Mucosa of rectum (tissue), 2 donors: Measurements from ENCODE around the gene ZMYM2.
"Not testable (repeated sequence)": the region's sequence is repeated elsewhere in the genome, so short reads cannot be mapped to it uniquely, and the experiment has no call there.

Experiments
- H3K27ac ChIP-seq, 2 donors: one replicate each; pipeline ENCODE4 v1.7.0; 2013; ENCODE audit warnings: inconsistent platforms in 2 of 2, low read depth in 2 of 2, low read length in 2 of 2
- H3K27me3 ChIP-seq, 2 donors: one replicate each; pipeline ENCODE4 v1.7.0; 2013; ENCODE audit warnings: low read length in 2 of 2; ENCODE audit not compliant: control insufficient read depth in 2 of 2, insufficient read depth in 2 of 2
- H3K36me3 ChIP-seq, 2 donors: one replicate each; pipeline ENCODE4 v1.7.0; 2013; ENCODE audit warnings: low read length in 2 of 2; ENCODE audit not compliant: control insufficient read depth in 2 of 2, insufficient read depth in 2 of 2
- H3K4me1 ChIP-seq, 2 donors: one replicate each; pipeline ENCODE4 v1.7.0; 2013; ENCODE audit warnings: low read length in 2 of 2, mild to moderate bottlenecking in 1 of 2; ENCODE audit not compliant: control insufficient read depth in 2 of 2, insufficient read depth in 2 of 2
- H3K4me3 ChIP-seq, 2 donors: one replicate each; pipeline ENCODE4 v1.7.0; 2013; ENCODE audit warnings: low read length in 2 of 2
- H3K9ac ChIP-seq, 2 donors: one replicate each; pipeline ENCODE4 v1.7.0; 2013; ENCODE audit warnings: low read length in 2 of 2, low read depth in 1 of 2, mild to moderate bottlenecking in 1 of 2
- H3K9me3 ChIP-seq, 2 donors: one replicate each; pipeline ENCODE4 v1.7.0; 2013; ENCODE audit warnings: low read length in 2 of 2; ENCODE audit not compliant: control insufficient read depth in 2 of 2
- donor health status: healthy.
- donor health status: Normal muscosa, but diverticular disease.

ZMYM2 gene

DNA sequence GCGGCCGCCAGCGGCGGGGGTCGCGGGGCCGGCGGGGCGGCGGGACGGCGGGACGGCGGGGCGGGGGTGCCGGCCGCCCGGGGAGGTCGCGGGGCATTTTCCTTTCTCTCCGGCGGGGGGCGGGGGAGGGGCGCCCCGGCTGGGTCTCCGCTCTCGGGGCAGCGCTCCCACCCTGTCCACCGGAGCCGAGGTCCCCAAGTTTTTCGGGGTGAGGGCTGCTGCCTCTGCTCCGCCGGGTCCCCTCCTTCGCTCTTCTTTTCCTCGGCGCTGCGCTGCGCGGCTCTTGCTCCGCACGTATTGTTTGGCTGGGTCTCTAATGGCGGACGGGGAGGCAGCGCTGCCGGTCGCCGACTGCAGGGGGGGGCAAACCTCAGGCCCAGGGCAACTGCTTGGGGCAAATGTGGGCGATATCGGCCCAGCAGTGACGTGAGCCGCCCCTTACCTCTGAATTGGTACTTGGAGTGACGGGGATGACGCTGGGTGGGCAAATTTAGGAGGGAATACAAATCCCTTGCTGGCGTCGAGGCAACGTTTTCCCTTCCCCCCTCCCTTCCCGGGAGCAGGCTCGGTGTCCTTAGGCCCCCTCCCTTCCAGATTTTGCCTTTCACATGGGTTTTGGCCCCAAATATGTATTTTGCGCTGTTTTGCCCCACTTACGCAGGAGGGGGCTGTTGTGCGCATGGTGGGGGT lies 759 bp downstream of the ZMYM2 start:
- Histone ChIP-seq H3K9me3 (no peaks in the 10 kb centered on the region), H3K27ac (peak overlapping the region; percentile 93 to 96), H3K4me3 (peak overlapping the region; percentile 82 to 85), H3K9ac (peak overlapping the region; percentile 90), H3K36me3 (peaks cover 0 to 2% of the 10 kb centered on the region in 2 donors), H3K27me3 (no peaks in the 10 kb centered on the region), H3K4me1 (peaks cover 8 to 14% of the 10 kb centered on the region in 2 donors)

DNA sequence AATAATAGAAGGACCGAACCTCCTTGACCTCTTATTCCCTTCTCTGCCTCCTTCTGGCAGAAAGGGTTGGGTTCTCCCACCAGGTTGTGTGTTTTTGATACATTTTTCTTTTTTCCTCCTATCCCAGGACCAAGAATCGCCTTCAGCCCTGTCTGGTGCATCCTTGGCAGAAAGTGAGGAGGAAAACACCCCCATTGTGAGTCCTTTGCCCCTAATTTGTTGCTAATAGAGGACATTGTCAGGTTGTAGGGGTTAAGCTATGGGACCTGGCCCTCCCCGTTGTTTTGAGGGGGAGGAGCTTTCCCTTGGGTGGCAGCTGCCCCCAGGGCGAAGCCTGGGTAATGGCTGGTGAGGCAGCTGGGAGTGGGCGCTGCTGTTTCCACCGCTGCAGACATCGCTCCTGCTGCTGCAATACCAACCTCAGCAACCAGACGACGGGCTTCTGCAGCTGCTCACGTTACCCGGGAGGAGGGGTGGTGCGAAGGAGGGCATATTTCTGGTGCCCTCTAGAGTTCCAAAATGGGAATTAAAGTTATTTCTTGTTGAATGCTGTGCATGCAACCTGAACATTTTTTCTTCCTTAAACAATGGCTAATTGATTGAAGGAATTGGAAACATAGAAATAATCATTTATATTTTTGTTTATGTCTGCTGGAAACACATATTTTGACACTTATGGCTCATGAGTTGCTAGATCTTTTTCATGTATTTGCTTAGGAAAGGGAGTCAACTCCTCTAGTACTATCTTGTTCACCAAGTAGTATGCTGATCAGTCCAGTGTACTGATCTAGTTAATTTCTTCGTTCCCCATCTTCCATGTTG lies 1.5 kb downstream of the ZMYM2 start:
- peak overlapping the region; percentile 93 to 96 for H3K27ac ChIP-seq
- peaks cover 8 to 14% of the 10 kb centered on the region in 2 donors for H3K4me1 ChIP-seq

DNA sequence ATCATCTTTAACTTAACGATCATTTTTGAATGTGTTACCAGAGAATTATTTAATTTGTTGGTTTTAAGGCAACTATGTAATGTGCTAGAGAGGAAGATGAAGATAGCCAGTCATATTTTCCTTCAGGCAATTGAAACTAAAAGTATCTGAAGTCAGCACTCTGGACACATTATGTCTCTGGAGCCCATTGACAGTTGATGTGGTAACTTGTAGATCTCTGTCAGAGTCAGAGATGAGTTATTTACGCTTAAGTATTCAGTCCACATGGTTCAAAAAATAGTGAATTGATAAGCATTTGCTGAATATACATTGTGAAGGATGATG lies 2.1 kb downstream of the ZMYM2 start:
- H3K36me3 ChIP-seq: peaks cover 0 to 2% of the 10 kb centered on the region in 2 donors
- no peaks in the 10 kb centered on the region for H3K9me3 ChIP-seq
- H3K27ac ChIP-seq: no peak overlapping the region
- peak overlapping the region in 1 of 2 donors; percentile 48 for H3K9ac ChIP-seq
- peaks cover 8 to 14% of the 10 kb centered on the region in 2 donors for H3K4me1 ChIP-seq
- H3K27me3 ChIP-seq: no peaks in the 10 kb centered on the region
- peak overlapping the region in 1 of 2 donors; percentile 82 for H3K4me3 ChIP-seq

More for the DNA sequence above, 1.5 kb downstream of the ZMYM2 start:
- Histone ChIP-seq H3K27me3 (no peaks in the 10 kb centered on the region), H3K4me3 (peak overlapping the region; percentile 82 to 85), H3K9ac (peak overlapping the region; percentile 90), H3K9me3 (no peaks in the 10 kb centered on the region), H3K36me3 (peaks cover 0 to 2% of the 10 kb centered on the region in 2 donors)

DNA sequence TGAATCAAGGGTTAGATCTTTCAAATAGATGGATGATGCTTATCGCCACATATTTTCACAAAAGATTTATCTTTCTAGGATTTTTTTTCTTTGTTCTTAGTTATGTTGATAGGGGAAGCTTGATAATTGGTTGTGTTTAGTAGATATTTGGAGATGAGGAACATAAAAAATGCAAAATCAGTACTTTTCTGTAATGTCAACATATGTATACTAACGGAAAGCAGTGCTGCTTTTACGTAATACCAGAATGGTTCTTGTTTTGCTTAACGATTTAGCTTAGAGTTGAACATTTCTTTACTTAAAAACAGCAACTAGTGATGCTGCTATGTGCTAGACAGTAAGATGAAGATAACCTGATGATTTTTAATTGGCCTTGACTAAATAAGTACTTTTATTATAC lies 3.0 kb downstream of the ZMYM2 start:
- H3K27ac ChIP-seq: no peak overlapping the region

DNA sequence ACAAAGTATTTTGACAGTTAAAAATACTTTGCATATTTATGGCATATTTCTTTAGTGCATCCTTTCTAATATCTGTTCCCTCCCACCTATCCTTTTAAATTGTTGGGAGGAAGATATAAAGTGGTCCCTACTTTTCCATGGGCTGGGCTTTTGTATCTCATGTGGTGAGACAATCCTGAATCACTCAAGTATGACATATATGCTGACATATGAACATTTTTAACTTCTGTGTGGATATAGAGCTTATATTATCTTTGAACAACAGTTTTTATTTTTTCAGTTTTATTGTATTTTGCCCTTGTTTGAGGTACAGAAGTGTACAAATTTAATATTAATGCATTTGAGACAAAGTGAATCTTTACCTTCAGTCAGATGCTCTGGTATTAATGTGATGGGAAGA lies 3.4 kb downstream of the ZMYM2 start:
- Histone ChIP-seq H3K9ac (no peak overlapping the region), H3K36me3 (peaks cover 0 to 5% of the 10 kb centered on the region in 2 donors), H3K9me3 (no peaks in the 10 kb centered on the region), H3K27me3 (no peaks in the 10 kb centered on the region), H3K4me3 (no peak overlapping the region), H3K27ac (no peak overlapping the region), H3K4me1 (peaks cover 8 to 14% of the 10 kb centered on the region in 2 donors)

More for the DNA sequence above, 3.0 kb downstream of the ZMYM2 start:
- no peak overlapping the region for H3K4me3 ChIP-seq
- H3K9me3 ChIP-seq: no peaks in the 10 kb centered on the region
- H3K9ac ChIP-seq: no peak overlapping the region
- no peaks in the 10 kb centered on the region for H3K27me3 ChIP-seq
- peaks cover 0 to 2% of the 10 kb centered on the region in 2 donors for H3K36me3 ChIP-seq
- peaks cover 8 to 14% of the 10 kb centered on the region in 2 donors for H3K4me1 ChIP-seq

DNA sequence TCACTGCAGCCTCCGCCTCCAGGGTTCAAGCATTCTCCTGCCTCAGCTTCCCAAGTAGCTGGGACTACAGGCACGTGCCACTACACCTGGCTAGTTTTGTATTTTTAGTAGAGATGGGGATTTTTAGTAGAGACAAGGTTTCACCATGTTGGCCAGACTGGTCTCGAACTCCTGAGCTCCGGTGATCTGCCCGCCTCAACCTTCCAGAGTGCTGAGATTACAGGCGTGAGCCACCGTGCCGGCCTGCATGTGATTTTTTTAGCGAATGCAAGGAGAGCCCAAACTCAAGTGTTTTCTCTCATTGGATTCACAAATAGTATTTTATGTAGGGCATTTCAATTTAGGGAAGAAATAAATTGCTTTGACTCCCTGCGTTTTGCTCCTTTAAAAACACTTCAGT lies 4.4 kb downstream of the ZMYM2 start:
- H3K4me1 ChIP-seq: peaks cover 8 to 14% of the 10 kb centered on the region in 2 donors
- no peak overlapping the region for H3K4me3 ChIP-seq
- no peak overlapping the region for H3K9ac ChIP-seq
- H3K36me3 ChIP-seq: peaks cover 3 to 7% of the 10 kb centered on the region in 2 donors
- H3K27ac ChIP-seq: no peak overlapping the region
- H3K9me3 ChIP-seq: no peaks in the 10 kb centered on the region
- no peaks in the 10 kb centered on the region for H3K27me3 ChIP-seq

DNA sequence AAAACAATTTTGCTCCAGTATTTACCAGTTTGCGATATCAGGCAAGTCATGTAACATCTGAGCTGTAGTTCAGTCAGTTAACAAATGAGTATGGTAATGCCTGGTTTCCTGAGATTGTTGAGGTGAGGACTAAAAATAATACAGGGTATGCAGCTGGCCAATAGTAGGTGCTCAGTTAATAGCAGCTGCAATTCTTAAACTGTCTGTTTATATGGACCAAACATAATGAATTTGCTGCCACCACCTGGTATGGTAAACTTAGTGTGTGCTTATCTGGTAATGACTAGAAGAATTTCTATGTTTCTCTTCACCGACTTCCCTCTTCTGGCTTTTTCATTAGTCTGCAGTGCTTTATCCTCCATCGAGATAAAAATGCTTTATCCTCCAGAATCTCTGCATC lies 9.1 kb downstream of the ZMYM2 start:
- Histone ChIP-seq H3K36me3 (peaks cover 15 to 23% of the 10 kb centered on the region in 2 donors), H3K9ac (no peak overlapping the region), H3K27ac (no peak overlapping the region), H3K4me3 (no peak overlapping the region), H3K4me1 (no peaks in the 10 kb centered on the region), H3K9me3 (no peaks in the 10 kb centered on the region), H3K27me3 (no peaks in the 10 kb centered on the region)

DNA sequence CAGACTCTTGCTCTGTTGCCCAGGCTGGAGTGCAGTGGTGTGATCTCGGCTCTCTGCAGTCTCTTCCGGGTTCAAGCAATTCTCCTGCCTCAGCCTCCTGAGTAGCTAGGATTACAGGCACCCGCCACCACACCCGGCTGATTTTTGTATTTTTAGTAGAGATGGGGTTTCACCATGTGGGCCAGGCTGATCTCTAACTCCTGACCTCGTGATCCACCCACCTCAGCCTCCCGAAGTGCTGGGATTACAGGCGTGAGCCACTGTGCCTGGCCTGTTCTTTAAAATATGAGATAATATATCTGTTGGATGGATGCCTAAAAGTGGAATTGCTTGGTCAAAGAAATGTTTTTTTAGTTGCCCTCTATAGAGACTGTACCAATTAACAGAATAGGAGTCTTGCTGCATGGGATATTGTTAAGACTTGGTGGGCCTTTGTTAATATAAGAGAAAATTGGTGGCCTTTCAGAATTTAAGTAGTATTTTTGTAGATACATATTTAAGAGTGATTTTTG lies 16.0 kb downstream of the ZMYM2 start:
- H3K27ac ChIP-seq, H3K4me3 ChIP-seq, H3K9me3 ChIP-seq, H3K4me1 ChIP-seq, H3K9ac ChIP-seq, H3K27me3 ChIP-seq: not testable (repeated sequence)
- H3K36me3 ChIP-seq: peaks cover 19% of the 10 kb centered on the region in 2 donors

DNA sequence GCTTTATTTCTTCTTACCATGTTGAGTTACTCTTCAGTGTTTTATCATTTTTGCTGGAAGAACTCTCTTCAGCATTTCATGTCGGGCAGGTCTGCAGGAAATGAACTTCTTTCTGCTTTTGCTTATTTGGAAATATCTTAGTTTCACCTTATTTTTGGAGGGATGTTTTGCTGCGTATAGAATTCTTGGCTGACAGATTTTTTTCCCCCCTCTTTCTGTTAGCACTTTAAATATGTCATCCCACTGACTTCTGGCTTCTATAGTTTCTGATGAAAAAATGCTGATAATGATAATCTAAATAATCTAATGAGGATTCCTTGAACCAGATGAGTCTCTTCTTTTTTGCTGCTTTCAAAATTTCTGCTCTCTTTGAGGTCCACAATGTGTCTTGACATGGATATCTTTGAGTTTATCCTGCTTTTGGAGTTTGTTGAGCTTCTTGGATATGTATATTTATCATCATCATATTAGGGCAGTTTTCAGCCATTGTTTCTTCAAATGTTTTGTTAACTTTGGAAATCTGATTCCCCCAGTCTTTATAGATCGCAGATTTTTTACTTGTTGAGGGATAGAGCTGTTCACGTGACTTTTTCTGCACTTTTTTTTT lies 20.4 kb downstream of the ZMYM2 start:
- peaks cover 8 to 12% of the 10 kb centered on the region in 2 donors for H3K36me3 ChIP-seq
- no peak overlapping the region for H3K4me3 ChIP-seq
- no peaks in the 10 kb centered on the region for H3K4me1 ChIP-seq
- H3K27me3 ChIP-seq: no peaks in the 10 kb centered on the region
- H3K9ac ChIP-seq: no peak overlapping the region
- no peak overlapping the region for H3K27ac ChIP-seq
- H3K9me3 ChIP-seq: peaks cover 0 to 2% of the 10 kb centered on the region in 2 donors
